HepG2 (cell line): ENCODE measurements around the gene IL32. TPM values are rescaled to one million over a fixed set of nuclear protein-coding genes. Genes with fewer than 3 reads are reported as not detected.

ENCODE experiments used
- ARID3A ChIP-seq: IDR thresholded peaks from 2 replicates; pipeline ENCODE4 v1.6.1; 2012; ENCODE audit warnings: low read depth, low read length, improper control_type of control experiment
- CBX1 ChIP-seq: IDR thresholded peaks from one replicate; pipeline ENCODE4 v1.6.1; 2016; ENCODE audit warnings: antibody characterized with exemption, low read depth
- FOSL2 ChIP-seq: sonication (generic); formaldehyde crosslinking; IDR thresholded peaks from 2 replicates; pipeline ENCODE4 v1.4.0; 2020; ENCODE audit warnings: missing genetic modification reagents
- KDM1A ChIP-seq: IDR thresholded peaks from 2 replicates; pipeline ENCODE4 v1.6.1; 2016; ENCODE audit warnings: missing compliant biosample characterization
- KLF15 ChIP-seq: sonication (generic); formaldehyde crosslinking; IDR thresholded peaks from 2 replicates; pipeline ENCODE4 v1.8.1; 2023; ENCODE audit warnings: borderline replicate concordance, mild to moderate bottlenecking, inconsistent platforms, missing genetic modification reagents, mixed read lengths
- PCBP2 ChIP-seq: fragments of 200-400 bp; formaldehyde crosslinking; optimal IDR thresholded peaks from 2 replicates; pipeline ENCODE3; 2018; ENCODE audit warnings: low read length, low read depth; ENCODE audit not compliant: poor library complexity, severe bottlenecking
- RBFOX2 ChIP-seq: fragments of 200-400 bp; formaldehyde crosslinking; IDR thresholded peaks from 2 replicates; pipeline ENCODE4 v1.6.1; 2017; ENCODE audit warnings: low read depth, mild to moderate bottlenecking, low read length
- SOX5 ChIP-seq: IDR thresholded peaks from 2 replicates; pipeline ENCODE4 v1.6.1; 2016; ENCODE audit warnings: borderline replicate concordance
- TGIF2 ChIP-seq: IDR thresholded peaks from 2 replicates; pipeline ENCODE4 v1.6.1; 2016; ENCODE audit warnings: control low read depth, missing compliant biosample characterization
- ZNF124 ChIP-seq: sonication (generic); formaldehyde crosslinking; IDR thresholded peaks from 2 replicates; pipeline ENCODE4 v1.4.0; 2020; ENCODE audit warnings: missing genetic modification reagents
- ZNF326 ChIP-seq: sonication (generic); formaldehyde crosslinking; IDR thresholded peaks from 2 replicates; pipeline ENCODE4 v1.4.0; 2020; ENCODE audit warnings: missing genetic modification reagents, borderline replicate concordance
- ZNF414 ChIP-seq: sonication (generic); formaldehyde crosslinking; IDR thresholded peaks from 2 replicates; pipeline ENCODE4 v1.5.0; 2020; ENCODE audit warnings: missing genetic modification reagents
- ZNF432 ChIP-seq: sonication (generic); formaldehyde crosslinking; IDR thresholded peaks from 2 replicates; pipeline ENCODE4 v1.5.0; 2020; ENCODE audit warnings: missing genetic modification reagents, mild to moderate bottlenecking, borderline replicate concordance
- ZNF547 ChIP-seq: sonication (generic); formaldehyde crosslinking; IDR thresholded peaks from 2 replicates; pipeline ENCODE4 v1.5.1; 2020; ENCODE audit warnings: mild to moderate bottlenecking, missing genetic modification reagents
- ZSCAN9 ChIP-seq: IDR thresholded peaks from 2 replicates; pipeline ENCODE4 v1.6.1; 2016; ENCODE audit warnings: borderline replicate concordance
- polyA plus RNA-seq, 8 experiments: library from polyadenylated mRNA; depleted of rRNA in 3 of 8; stranded (reverse) in 7 of 8; unstranded in 1 of 8; fragments of >200 nt; fragmentation: Illumina TruSeq in 4 of 8; extraction: Trizol in 4 of 8; gene quantifications; 2 replicates each; pipeline versions ENCODE4 v1.2.1 to v1.2.3, GENCODE V29; 2011 to 2016; ENCODE audit warnings: low read depth in 4 of 8, missing spikeins in 1 of 8, mixed read lengths in 1 of 8; ENCODE audit not compliant: insufficient read depth in 1 of 8
- total RNA-seq, 5 experiments: library from RNA; depleted of rRNA; stranded (reverse); fragments of >200 nt; fragmentation: Illumina TruSeq; extraction: Trizol; gene quantifications; 2 replicates each; pipeline ENCODE4 v1.2.3, GENCODE V29; 2016; ENCODE audit warnings: low read depth in 1 of 5
- TF ChIP-seq, protein P1 (sequence below): sonication (generic); formaldehyde crosslinking; conservative IDR thresholded peaks from 2 replicates; pipeline ENCODE4 v1.8.0; 2022; ENCODE audit warnings: missing genetic modification reagents
- TF ChIP-seq, protein P2 (sequence below): sonication (generic); formaldehyde crosslinking; IDR thresholded peaks from 2 replicates; pipeline ENCODE4 v1.5.1; 2020; ENCODE audit warnings: missing genetic modification reagents, mild to moderate bottlenecking, borderline replicate concordance
- TF ChIP-seq, protein P3 (sequence below): sonication (generic); formaldehyde crosslinking; IDR thresholded peaks from 2 replicates; pipeline ENCODE4 v1.4.0; 2020; ENCODE audit warnings: mild to moderate bottlenecking, missing genetic modification reagents

Gene IL32
- total and polyA plus RNA-seq, 2 of the 13 experiments (the other 11 are each of a cell fraction or from before 2014, with no cell fraction given) = 115 to 165 TPM

- TF ChIP-seq RBFOX2 (peak; percentile 99), PCBP2 (peak; percentile 73), ZNF547 (CRISPR knock-in tag) (peak; percentile 85), CBX1 (peak; percentile 49), SOX5 (peak; percentile 44; the same call in 1 of the 2 replicates), ARID3A (no peak), ZNF432 (CRISPR knock-in tag) (no peak), ZSCAN9 (CRISPR knock-in tag) (peak; percentile 51; the same call in 1 of the 2 replicates), ZNF414 (CRISPR knock-in tag) (no peak), KLF15 (no peak), ZNF326 (CRISPR knock-in tag) (peak; percentile 83; the same call in 1 of the 2 replicates), ZNF124 (peak; percentile 88), TGIF2 (CRISPR knock-in tag) (no peak), KDM1A (no peak), FOSL2 (peak; percentile 68)
- TF ChIP-seq, protein P1, sequence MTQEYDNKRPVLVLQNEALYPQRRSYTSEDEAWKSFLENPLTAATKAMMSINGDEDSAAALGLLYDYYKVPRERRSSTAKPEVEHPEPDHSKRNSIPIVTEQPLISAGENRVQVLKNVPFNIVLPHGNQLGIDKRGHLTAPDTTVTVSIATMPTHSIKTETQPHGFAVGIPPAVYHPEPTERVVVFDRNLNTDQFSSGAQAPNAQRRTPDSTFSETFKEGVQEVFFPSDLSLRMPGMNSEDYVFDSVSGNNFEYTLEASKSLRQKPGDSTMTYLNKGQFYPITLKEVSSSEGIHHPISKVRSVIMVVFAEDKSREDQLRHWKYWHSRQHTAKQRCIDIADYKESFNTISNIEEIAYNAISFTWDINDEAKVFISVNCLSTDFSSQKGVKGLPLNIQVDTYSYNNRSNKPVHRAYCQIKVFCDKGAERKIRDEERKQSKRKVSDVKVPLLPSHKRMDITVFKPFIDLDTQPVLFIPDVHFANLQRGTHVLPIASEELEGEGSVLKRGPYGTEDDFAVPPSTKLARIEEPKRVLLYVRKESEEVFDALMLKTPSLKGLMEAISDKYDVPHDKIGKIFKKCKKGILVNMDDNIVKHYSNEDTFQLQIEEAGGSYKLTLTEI = no peak; the same call in 1 of the 2 replicates
- TF ChIP-seq, protein P2, sequence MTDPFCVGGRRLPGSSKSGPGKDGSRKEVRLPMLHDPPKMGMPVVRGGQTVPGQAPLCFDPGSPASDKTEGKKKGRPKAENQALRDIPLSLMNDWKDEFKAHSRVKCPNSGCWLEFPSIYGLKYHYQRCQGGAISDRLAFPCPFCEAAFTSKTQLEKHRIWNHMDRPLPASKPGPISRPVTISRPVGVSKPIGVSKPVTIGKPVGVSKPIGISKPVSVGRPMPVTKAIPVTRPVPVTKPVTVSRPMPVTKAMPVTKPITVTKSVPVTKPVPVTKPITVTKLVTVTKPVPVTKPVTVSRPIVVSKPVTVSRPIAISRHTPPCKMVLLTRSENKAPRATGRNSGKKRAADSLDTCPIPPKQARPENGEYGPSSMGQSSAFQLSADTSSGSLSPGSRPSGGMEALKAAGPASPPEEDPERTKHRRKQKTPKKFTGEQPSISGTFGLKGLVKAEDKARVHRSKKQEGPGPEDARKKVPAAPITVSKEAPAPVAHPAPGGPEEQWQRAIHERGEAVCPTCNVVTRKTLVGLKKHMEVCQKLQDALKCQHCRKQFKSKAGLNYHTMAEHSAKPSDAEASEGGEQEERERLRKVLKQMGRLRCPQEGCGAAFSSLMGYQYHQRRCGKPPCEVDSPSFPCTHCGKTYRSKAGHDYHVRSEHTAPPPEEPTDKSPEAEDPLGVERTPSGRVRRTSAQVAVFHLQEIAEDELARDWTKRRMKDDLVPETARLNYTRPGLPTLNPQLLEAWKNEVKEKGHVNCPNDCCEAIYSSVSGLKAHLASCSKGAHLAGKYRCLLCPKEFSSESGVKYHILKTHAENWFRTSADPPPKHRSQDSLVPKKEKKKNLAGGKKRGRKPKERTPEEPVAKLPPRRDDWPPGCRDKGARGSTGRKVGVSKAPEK (CRISPR knock-in tag) = no peak
- TF ChIP-seq, protein P3, sequence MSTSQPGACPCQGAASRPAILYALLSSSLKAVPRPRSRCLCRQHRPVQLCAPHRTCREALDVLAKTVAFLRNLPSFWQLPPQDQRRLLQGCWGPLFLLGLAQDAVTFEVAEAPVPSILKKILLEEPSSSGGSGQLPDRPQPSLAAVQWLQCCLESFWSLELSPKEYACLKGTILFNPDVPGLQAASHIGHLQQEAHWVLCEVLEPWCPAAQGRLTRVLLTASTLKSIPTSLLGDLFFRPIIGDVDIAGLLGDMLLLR (CRISPR knock-in tag) = 0 out of 2 replicates have a peak, but pooled peaks have one; percentile 20
These were observed 41.6 kb upstream of the IL32 start, which contains the start of the genes HCFC1R1 and THOC6 (continued) for GRCh38 chr16:3023669-3024478.
